Measurements from ENCODE around the gene ARHGAP45.

Gene ARHGAP45

GRCh38 chr19:1115646-1116420 is 48.9 kb downstream of the ARHGAP45 start:
- Mint-ChIP-seq H3K27me3 (no peaks in the 10 kb centered on the region), H3K4me3 (no peak overlapping the region), H3K9me3 (no peaks in the 10 kb centered on the region), H3K27ac (no peak overlapping the region), H3K36me3 (peaks cover 23% of the 10 kb centered on the region), H3K4me1 (no peaks in the 10 kb centered on the region)
- no peak for ATAC-seq

- H3K4me3 Mint-ChIP-seq = no peak overlapping the region
- H3K27me3 Mint-ChIP-seq = no peaks in the 10 kb centered on the region
- no peak for ATAC-seq
- peaks cover 34% of the 10 kb centered on the region for H3K36me3 Mint-ChIP-seq
- no peak overlapping the region for H3K27ac Mint-ChIP-seq
- H3K9me3 Mint-ChIP-seq = no peaks in the 10 kb centered on the region
- no peaks in the 10 kb centered on the region for H3K4me1 Mint-ChIP-seq
These were observed 50.0 kb downstream of the ARHGAP45 start for GRCh38 chr19:1116726-1117581.

- H3K27me3 Mint-ChIP-seq = no peaks in the 10 kb centered on the region
- no peak overlapping the region for H3K27ac Mint-ChIP-seq
- H3K9me3 Mint-ChIP-seq = no peaks in the 10 kb centered on the region
- ATAC-seq = no peak
- H3K36me3 Mint-ChIP-seq = peaks cover 38% of the 10 kb centered on the region
- no peaks in the 10 kb centered on the region for H3K4me1 Mint-ChIP-seq
- H3K4me3 Mint-ChIP-seq = no peak overlapping the region
These were observed 50.7 kb downstream of the ARHGAP45 start for GRCh38 chr19:1117654-1118053.

- no peak for ATAC-seq
- Mint-ChIP-seq H3K27me3 (no peaks in the 10 kb centered on the region), H3K4me3 (no peak overlapping the region), H3K4me1 (no peaks in the 10 kb centered on the region), H3K27ac (no peak overlapping the region), H3K36me3 (peaks cover 47% of the 10 kb centered on the region), H3K9me3 (no peaks in the 10 kb centered on the region)
These were observed 52.0 kb downstream of the ARHGAP45 start for GRCh38 chr19:1118999-1119398.

- no peak overlapping the region for H3K27ac Mint-ChIP-seq
- H3K9me3 Mint-ChIP-seq = no peaks in the 10 kb centered on the region
- ATAC-seq = no peak
- H3K4me3 Mint-ChIP-seq = no peak overlapping the region
- no peaks in the 10 kb centered on the region for H3K4me1 Mint-ChIP-seq
- H3K36me3 Mint-ChIP-seq = peaks cover 47% of the 10 kb centered on the region
- H3K27me3 Mint-ChIP-seq = no peaks in the 10 kb centered on the region
These were observed 52.7 kb downstream of the ARHGAP45 start for GRCh38 chr19:1119475-1120217.

- no peak for ATAC-seq
- H3K36me3 Mint-ChIP-seq = peaks cover 49% of the 10 kb centered on the region
- no peak overlapping the region for H3K4me3 Mint-ChIP-seq
- no peaks in the 10 kb centered on the region for H3K9me3 Mint-ChIP-seq
- no peaks in the 10 kb centered on the region for H3K4me1 Mint-ChIP-seq
- no peak overlapping the region for H3K27ac Mint-ChIP-seq
- H3K27me3 Mint-ChIP-seq = no peaks in the 10 kb centered on the region
These were observed 54.4 kb downstream of the ARHGAP45 start for GRCh38 chr19:1121395-1121794.

- no peak for ATAC-seq
- Mint-ChIP-seq H3K4me1 (peaks cover 7% of the 10 kb centered on the region), H3K36me3 (peaks cover 55% of the 10 kb centered on the region), H3K27me3 (no peaks in the 10 kb centered on the region), H3K9me3 (no peaks in the 10 kb centered on the region), H3K27ac (no peak overlapping the region), H3K4me3 (no peak overlapping the region)
These were observed 55.3 kb downstream of the ARHGAP45 start for GRCh38 chr19:1122021-1122971.

GRCh38 chr19:1122972-1123363 is 56.0 kb downstream of the ARHGAP45 start:
- Mint-ChIP-seq H3K27me3 (no peaks in the 10 kb centered on the region), H3K36me3 (peaks cover 58% of the 10 kb centered on the region), H3K4me3 (no peak overlapping the region), H3K9me3 (no peaks in the 10 kb centered on the region), H3K27ac (no peak overlapping the region), H3K4me1 (peaks cover 9% of the 10 kb centered on the region)
- ATAC-seq = peak; percentile 75

GRCh38 chr19:1123381-1123780 is 56.4 kb downstream of the ARHGAP45 start:
- Mint-ChIP-seq H3K27me3 (no peaks in the 10 kb centered on the region), H3K9me3 (no peaks in the 10 kb centered on the region), H3K4me3 (no peak overlapping the region), H3K27ac (no peak overlapping the region), H3K36me3 (peaks cover 54% of the 10 kb centered on the region), H3K4me1 (peaks cover 9% of the 10 kb centered on the region)
- ATAC-seq = no peak

GRCh38 chr19:1123885-1124677 is 57.1 kb downstream of the ARHGAP45 start:
- Mint-ChIP-seq H3K27ac (no peak overlapping the region), H3K4me3 (no peak overlapping the region), H3K9me3 (no peaks in the 10 kb centered on the region), H3K36me3 (peaks cover 47% of the 10 kb centered on the region), H3K27me3 (no peaks in the 10 kb centered on the region), H3K4me1 (peaks cover 9% of the 10 kb centered on the region)
- ATAC-seq = no peak

- Mint-ChIP-seq H3K27ac (peak overlapping the region; percentile 30), H3K4me3 (no peak overlapping the region), H3K4me1 (peaks cover 25% of the 10 kb centered on the region), H3K36me3 (peaks cover 41% of the 10 kb centered on the region), H3K27me3 (no peaks in the 10 kb centered on the region), H3K9me3 (no peaks in the 10 kb centered on the region)
- ATAC-seq = no peak
These were observed 58.9 kb downstream of the ARHGAP45 start for GRCh38 chr19:1125601-1126467.

- no peak for ATAC-seq
- Mint-ChIP-seq H3K27ac (no peak overlapping the region), H3K27me3 (no peaks in the 10 kb centered on the region), H3K9me3 (no peaks in the 10 kb centered on the region), H3K36me3 (peaks cover 28% of the 10 kb centered on the region), H3K4me3 (no peak overlapping the region), H3K4me1 (peaks cover 32% of the 10 kb centered on the region)
These were observed 60.2 kb downstream of the ARHGAP45 start for GRCh38 chr19:1126984-1127760.
